Stimulated activated CD4-positive, alpha-beta T cell treated with anti-CD3 and anti-CD28 coated beads, TNF-alpha, amount 100 ng/mL, for 4 hours (primary cell): Measurements from ENCODE around the gene ING3.
"Not testable (repeated sequence)": the region's sequence is repeated elsewhere in the genome, so short reads cannot be mapped to it uniquely, and the experiment has no call there.

Experiments used
- DNase-seq, 3 experiments: peaks; one replicate each; pipeline ENCODE4 v3.0.0-alpha.2; 2020; ENCODE audit warnings: low read depth in 3 of 3

ING3 gene

GRCh38 chr7:120951309-120951699 is 727 bp downstream of the ING3 start:
- no peak for DNase-seq

- DNase-seq = no peak
Measured at GRCh38 chr7:120951826-120952225, 1.2 kb downstream of the ING3 start.

GRCh38 chr7:120955577-120956149 is 5.1 kb downstream of the ING3 start:
- DNase-seq = no peak

- no peak for DNase-seq
Measured at GRCh38 chr7:120959929-120960484, 9.4 kb downstream of the ING3 start.

- DNase-seq = no peak
Measured at GRCh38 chr7:120960714-120961113, 10.1 kb downstream of the ING3 start.

GRCh38 chr7:120961638-120962173 is 11.1 kb downstream of the ING3 start:
- no peak for DNase-seq

GRCh38 chr7:120964088-120964487 is 13.5 kb downstream of the ING3 start:
- no peak for DNase-seq

- DNase-seq = no peak
Measured at GRCh38 chr7:120966961-120967360, 16.4 kb downstream of the ING3 start.

- no peak for DNase-seq
Measured at GRCh38 chr7:120973849-120974248, 23.3 kb downstream of the ING3 start.

- no peak for DNase-seq
Measured at GRCh38 chr7:120979765-120980499, 29.4 kb downstream of the ING3 start.

GRCh38 chr7:120981117-120981516 is 30.5 kb downstream of the ING3 start:
- no peak for DNase-seq

GRCh38 chr7:120981888-120982615 is 31.5 kb downstream of the ING3 start:
- DNase-seq = no peak

- DNase-seq = not testable (repeated sequence)
Measured at GRCh38 chr7:120983592-120983991, 33.0 kb downstream of the ING3 start.

- DNase-seq = no peak
Measured at GRCh38 chr7:120984406-120984805, 33.8 kb downstream of the ING3 start.

- no peak for DNase-seq
Measured at GRCh38 chr7:120985130-120985758, 34.7 kb downstream of the ING3 start.

- DNase-seq = no peak
Measured at GRCh38 chr7:120985839-120986238, 35.3 kb downstream of the ING3 start.

- no peak for DNase-seq
Measured at GRCh38 chr7:120986650-120987049, 36.1 kb downstream of the ING3 start.

GRCh38 chr7:120987280-120987679 is 36.7 kb downstream of the ING3 start:
- DNase-seq = no peak

- peak; percentile 57 to 74 (median 60) for DNase-seq
Measured at GRCh38 chr7:120987683-120988590, 37.4 kb downstream of the ING3 start.

- peak in 2 of 3 experiments; percentile 2 for DNase-seq
Measured at GRCh38 chr7:120988591-120989256, 38.1 kb downstream of the ING3 start, which contains the start of gene CPED1. Gene CPED1 (plus strand): TSS chr7:120988711. CDS start chr7:120989622, 911 bp downstream.
